HEK293T (cell line): ENCODE results near the gene TM4SF20.

ENCODE experiments used
- CTBP1 ChIP-seq: fragments of 450-650 bp; IDR thresholded peaks from 2 replicates; pipeline ENCODE4 v1.6.1; 2016; ENCODE audit warnings: borderline replicate concordance
- FOXA1 ChIP-seq: fragments of 450-650 bp; IDR thresholded peaks from 2 replicates; pipeline ENCODE4 v1.6.1; 2016; ENCODE audit warnings: mild to moderate bottlenecking
- FOXK2 ChIP-seq: fragments of 450-650 bp; IDR thresholded peaks from 2 replicates; pipeline ENCODE4 v1.6.1; 2016; ENCODE audit warnings: mild to moderate bottlenecking
- FOXM1 ChIP-seq: fragments of 450-650 bp; IDR thresholded peaks from 2 replicates; pipeline ENCODE4 v1.6.1; 2017; ENCODE audit warnings: mild to moderate bottlenecking, borderline replicate concordance
- HDGF ChIP-seq: fragments of 450-650 bp; IDR thresholded peaks from 2 replicates; pipeline ENCODE4 v1.6.1; 2017; ENCODE audit warnings: antibody characterized with exemption, borderline replicate concordance
- LEF1 ChIP-seq: fragments of 450-650 bp; IDR thresholded peaks from 2 replicates; pipeline ENCODE4 v1.6.1; 2017; ENCODE audit warnings: mild to moderate bottlenecking, borderline replicate concordance
- NFRKB ChIP-seq: fragments of 450-650 bp; IDR thresholded peaks from 2 replicates; pipeline ENCODE4 v1.6.1; 2016; ENCODE audit warnings: mild to moderate bottlenecking, moderate library complexity
- SP1 ChIP-seq: fragments of 450-650 bp; IDR thresholded peaks from 2 replicates; pipeline ENCODE4 v1.6.1; 2017
- TARDBP ChIP-seq: fragments of 450-650 bp; IDR thresholded peaks from 2 replicates; pipeline ENCODE4 v1.6.1; 2016
- ZNF384 ChIP-seq: fragments of 450-650 bp; IDR thresholded peaks from 2 replicates; pipeline ENCODE4 v1.6.1; 2016

DNA sequence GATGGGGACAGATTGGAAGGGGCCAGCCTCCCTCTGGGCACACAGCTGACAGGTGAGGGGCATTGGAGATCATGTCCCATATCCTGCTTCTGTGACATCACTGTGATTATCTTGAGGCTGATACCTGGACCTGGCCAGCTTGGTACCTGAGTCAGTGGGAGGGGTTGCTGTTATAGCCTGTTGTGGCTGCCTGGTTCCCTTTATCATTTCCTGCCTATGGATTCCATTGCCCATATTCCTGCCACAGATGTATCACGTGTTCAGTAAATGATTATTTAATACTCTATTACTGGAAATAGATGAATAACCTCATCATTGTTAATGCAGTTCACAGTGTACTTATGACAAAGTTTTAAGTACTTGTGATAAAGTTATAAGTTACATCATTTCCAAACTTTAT lies 16.4 kb upstream of the TM4SF20 start:
- TF ChIP-seq ZNF384: no peak
- no peak for TF ChIP-seq SP1
- TF ChIP-seq NFRKB: no peak
- no peak for TF ChIP-seq LEF1
- no peak for TF ChIP-seq FOXA1
- no peak for TF ChIP-seq FOXM1
- no peak for TF ChIP-seq FOXK2
- no peak for TF ChIP-seq TARDBP
- no peak for TF ChIP-seq HDGF
- no peak for TF ChIP-seq CTBP1
